ENCODE data around the gene TMEM209. TPM values are rescaled to one million over a fixed set of nuclear protein-coding genes. Genes with fewer than 3 reads are reported as not detected.

TMEM209 gene
- polyA plus RNA-seq, 1 donor from 2014 or later, result 14.6 TPM

DNA sequence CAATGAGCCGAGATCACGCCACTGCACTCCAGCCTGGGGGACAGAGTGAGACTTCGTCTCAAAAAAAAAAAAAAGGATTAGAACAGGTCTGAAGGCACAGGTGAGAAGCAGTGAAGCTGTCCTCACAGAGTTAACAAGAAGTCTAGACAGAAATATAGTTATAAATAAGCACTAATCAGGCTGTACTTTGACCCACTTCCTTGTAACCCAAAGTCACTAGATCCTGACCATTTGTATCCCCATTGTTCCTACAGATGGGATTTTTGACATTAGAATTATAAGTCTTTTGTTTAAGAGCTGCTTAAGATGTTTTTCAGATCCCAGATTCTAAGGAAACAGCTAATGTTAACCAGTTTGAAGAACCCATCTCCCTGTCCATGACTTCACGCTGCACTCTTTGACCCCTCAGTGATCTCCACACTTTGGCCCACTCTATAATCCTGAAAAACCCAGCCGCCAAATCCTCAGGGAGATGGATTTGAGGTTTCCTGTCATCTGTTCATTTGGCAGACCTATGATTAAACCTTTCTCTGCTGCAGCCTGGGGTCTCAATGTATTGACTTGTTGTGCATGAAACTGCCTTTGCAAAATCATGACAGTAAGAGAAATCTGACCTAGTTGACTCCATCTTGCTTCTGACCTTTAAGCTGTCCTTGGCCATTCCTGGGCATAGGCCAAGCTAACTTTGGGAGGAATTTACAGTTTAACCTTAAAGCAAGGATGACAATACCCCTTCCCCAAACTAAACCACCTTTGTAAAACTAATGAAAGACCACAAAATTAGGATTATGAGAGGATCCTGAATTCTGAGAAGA is 13.8 kb upstream of the TMEM209 start:
- H2AFZ ChIP-seq (ENCODE audit: low read depth, low read length), result no peak overlapping the region

DNA sequence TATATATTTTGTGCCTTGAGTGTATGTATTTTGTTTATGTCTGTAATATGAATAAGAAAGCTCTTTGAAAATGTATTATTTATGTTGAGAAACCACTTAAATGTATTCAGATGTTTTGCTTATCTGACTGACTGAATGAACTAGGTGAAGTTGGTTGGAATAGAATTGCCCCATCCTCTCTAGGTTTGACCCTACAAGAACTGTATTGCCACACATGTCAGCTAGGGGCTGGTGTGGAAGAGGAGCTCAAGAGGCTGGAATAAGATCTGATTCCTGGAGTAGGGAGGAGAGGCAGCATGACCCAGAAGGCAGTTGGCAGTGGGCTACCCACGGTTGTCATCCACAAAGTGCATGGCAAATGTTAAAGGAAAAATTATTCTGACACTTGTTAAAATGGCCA is 11.5 kb upstream of the TMEM209 start:
- H3K27ac ChIP-seq (ENCODE audit: low read length), result no peak overlapping the region
- no peaks in the 10 kb centered on the region for H4K20me1 ChIP-seq (ENCODE audit: insufficient read depth)
- H3K9ac ChIP-seq (ENCODE audit: low read length), result no peak overlapping the region
- no peaks in the 10 kb centered on the region for H3K27me3 ChIP-seq (ENCODE audit: insufficient read depth, low read depth, low read length)
- no peak overlapping the region for H3K4me2 ChIP-seq (ENCODE audit: low read length)
- no peaks in the 10 kb centered on the region for H3F3A ChIP-seq (ENCODE audit: insufficient read depth, low read length, poor library complexity, severe bottlenecking)
- H3K9me2 ChIP-seq (ENCODE audit: insufficient read depth, low read length), result no peaks in the 10 kb centered on the region
- H3K4me3 ChIP-seq (ENCODE audit: low read length), result no peak overlapping the region
- H3K36me3 ChIP-seq (ENCODE audit: insufficient read depth, low read length), result no peaks in the 10 kb centered on the region
- TF ChIP-seq, protein P1, sequence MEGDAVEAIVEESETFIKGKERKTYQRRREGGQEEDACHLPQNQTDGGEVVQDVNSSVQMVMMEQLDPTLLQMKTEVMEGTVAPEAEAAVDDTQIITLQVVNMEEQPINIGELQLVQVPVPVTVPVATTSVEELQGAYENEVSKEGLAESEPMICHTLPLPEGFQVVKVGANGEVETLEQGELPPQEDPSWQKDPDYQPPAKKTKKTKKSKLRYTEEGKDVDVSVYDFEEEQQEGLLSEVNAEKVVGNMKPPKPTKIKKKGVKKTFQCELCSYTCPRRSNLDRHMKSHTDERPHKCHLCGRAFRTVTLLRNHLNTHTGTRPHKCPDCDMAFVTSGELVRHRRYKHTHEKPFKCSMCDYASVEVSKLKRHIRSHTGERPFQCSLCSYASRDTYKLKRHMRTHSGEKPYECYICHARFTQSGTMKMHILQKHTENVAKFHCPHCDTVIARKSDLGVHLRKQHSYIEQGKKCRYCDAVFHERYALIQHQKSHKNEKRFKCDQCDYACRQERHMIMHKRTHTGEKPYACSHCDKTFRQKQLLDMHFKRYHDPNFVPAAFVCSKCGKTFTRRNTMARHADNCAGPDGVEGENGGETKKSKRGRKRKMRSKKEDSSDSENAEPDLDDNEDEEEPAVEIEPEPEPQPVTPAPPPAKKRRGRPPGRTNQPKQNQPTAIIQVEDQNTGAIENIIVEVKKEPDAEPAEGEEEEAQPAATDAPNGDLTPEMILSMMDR (IDR thresholded peaks at IDR 0.05; ENCODE audit: poor library complexity, severe bottlenecking), result no peak
- TF ChIP-seq EP300 (conservative IDR thresholded peaks at IDR 0.05; ENCODE audit: poor library complexity, severe bottlenecking), result no peak
- no peak for TF ChIP-seq EZH2 (IDR thresholded peaks at IDR 0.05; ENCODE audit: borderline replicate concordance, insufficient read depth, low read length, poor library complexity, severe bottlenecking)
- TF ChIP-seq MXI1 (conservative IDR thresholded peaks at IDR 0.05; ENCODE audit: poor library complexity, severe bottlenecking), result no peak
- TF ChIP-seq SMC3 (conservative IDR thresholded peaks at IDR 0.05; ENCODE audit: poor library complexity), result no peak
- TF ChIP-seq, protein P2, sequence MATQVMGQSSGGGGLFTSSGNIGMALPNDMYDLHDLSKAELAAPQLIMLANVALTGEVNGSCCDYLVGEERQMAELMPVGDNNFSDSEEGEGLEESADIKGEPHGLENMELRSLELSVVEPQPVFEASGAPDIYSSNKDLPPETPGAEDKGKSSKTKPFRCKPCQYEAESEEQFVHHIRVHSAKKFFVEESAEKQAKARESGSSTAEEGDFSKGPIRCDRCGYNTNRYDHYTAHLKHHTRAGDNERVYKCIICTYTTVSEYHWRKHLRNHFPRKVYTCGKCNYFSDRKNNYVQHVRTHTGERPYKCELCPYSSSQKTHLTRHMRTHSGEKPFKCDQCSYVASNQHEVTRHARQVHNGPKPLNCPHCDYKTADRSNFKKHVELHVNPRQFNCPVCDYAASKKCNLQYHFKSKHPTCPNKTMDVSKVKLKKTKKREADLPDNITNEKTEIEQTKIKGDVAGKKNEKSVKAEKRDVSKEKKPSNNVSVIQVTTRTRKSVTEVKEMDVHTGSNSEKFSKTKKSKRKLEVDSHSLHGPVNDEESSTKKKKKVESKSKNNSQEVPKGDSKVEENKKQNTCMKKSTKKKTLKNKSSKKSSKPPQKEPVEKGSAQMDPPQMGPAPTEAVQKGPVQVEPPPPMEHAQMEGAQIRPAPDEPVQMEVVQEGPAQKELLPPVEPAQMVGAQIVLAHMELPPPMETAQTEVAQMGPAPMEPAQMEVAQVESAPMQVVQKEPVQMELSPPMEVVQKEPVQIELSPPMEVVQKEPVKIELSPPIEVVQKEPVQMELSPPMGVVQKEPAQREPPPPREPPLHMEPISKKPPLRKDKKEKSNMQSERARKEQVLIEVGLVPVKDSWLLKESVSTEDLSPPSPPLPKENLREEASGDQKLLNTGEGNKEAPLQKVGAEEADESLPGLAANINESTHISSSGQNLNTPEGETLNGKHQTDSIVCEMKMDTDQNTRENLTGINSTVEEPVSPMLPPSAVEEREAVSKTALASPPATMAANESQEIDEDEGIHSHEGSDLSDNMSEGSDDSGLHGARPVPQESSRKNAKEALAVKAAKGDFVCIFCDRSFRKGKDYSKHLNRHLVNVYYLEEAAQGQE (IDR thresholded peaks at IDR 0.05; ENCODE audit: borderline replicate concordance), result no peak
- no peak for TF ChIP-seq RAD21 (conservative IDR thresholded peaks at IDR 0.05)
- TF ChIP-seq TAF1 (IDR thresholded peaks at IDR 0.05; ENCODE audit: low read depth), result no peak
- TF ChIP-seq POLR2AphosphoS5 (IDR thresholded peaks at IDR 0.05), result no peak
- H2AFZ ChIP-seq (ENCODE audit: low read depth, low read length), result no peak overlapping the region
- H3K79me2 ChIP-seq (replicated peaks; ENCODE audit: insufficient read depth, low read length), result no peaks in the 10 kb centered on the region
- H3K9me3 ChIP-seq (ENCODE audit: low read length), result no peaks in the 10 kb centered on the region

More for the DNA sequence above, 13.8 kb upstream of the TMEM209 start:
- H3K27ac ChIP-seq (ENCODE audit: low read length), result no peak overlapping the region
- H3K9ac ChIP-seq (ENCODE audit: low read length), result no peak overlapping the region
- no peaks in the 10 kb centered on the region for H3K27me3 ChIP-seq (ENCODE audit: insufficient read depth, low read depth, low read length)
- H3K9me3 ChIP-seq (ENCODE audit: low read length), result no peaks in the 10 kb centered on the region
- H3K36me3 ChIP-seq (ENCODE audit: insufficient read depth, low read length), result no peaks in the 10 kb centered on the region
- H3K9me2 ChIP-seq (ENCODE audit: insufficient read depth, low read length), result no peaks in the 10 kb centered on the region
- no peak overlapping the region for H3K4me3 ChIP-seq (ENCODE audit: low read length)
- H3K79me2 ChIP-seq (replicated peaks; ENCODE audit: insufficient read depth, low read length), result no peaks in the 10 kb centered on the region
- TF ChIP-seq, protein P1 (IDR thresholded peaks at IDR 0.05; ENCODE audit: poor library complexity, severe bottlenecking), result no peak
- TF ChIP-seq EZH2 (IDR thresholded peaks at IDR 0.05; ENCODE audit: borderline replicate concordance, insufficient read depth, low read length, poor library complexity, severe bottlenecking), result no peak
- H3K4me2 ChIP-seq (ENCODE audit: low read length), result no peak overlapping the region
- H3F3A ChIP-seq (ENCODE audit: insufficient read depth, low read length, poor library complexity, severe bottlenecking), result no peaks in the 10 kb centered on the region
- no peaks in the 10 kb centered on the region for H4K20me1 ChIP-seq (ENCODE audit: insufficient read depth)
